Activated CD8-positive, alpha-beta memory T cell treated with anti-CD3 and anti-CD28 coated beads for 24 hours (primary cell): Measurements from ENCODE around the gene TTBK1.
"Not testable (repeated sequence)": the region's sequence is repeated elsewhere in the genome, so short reads cannot be mapped to it uniquely, and the experiment has no call there.

Experiments
- DNase-seq: peaks from one replicate; pipeline ENCODE4 v3.0.0-alpha.2; 2020

Gene TTBK1

GRCh38 chr6:43290339-43290904 is 47.1 kb downstream of the TTBK1 start:
- DNase-seq, result no peak

GRCh38 chr6:43290905-43291355 is 47.6 kb downstream of the TTBK1 start:
- DNase-seq, result no peak

GRCh38 chr6:43291708-43292107 is 48.4 kb downstream of the TTBK1 start:
- no peak for DNase-seq

- DNase-seq, result no peak
Measured at GRCh38 chr6:43292341-43292740, 49.1 kb downstream of the TTBK1 start.

- no peak for DNase-seq
Measured at GRCh38 chr6:43292763-43293318, 49.6 kb downstream of the TTBK1 start.

GRCh38 chr6:43293698-43294097 is 50.4 kb downstream of the TTBK1 start:
- DNase-seq, result no peak

- DNase-seq, result no peak
Measured at GRCh38 chr6:43294536-43294935, 51.3 kb downstream of the TTBK1 start.

GRCh38 chr6:43295456-43295855 is 52.2 kb downstream of the TTBK1 start:
- no peak for DNase-seq

- DNase-seq, result no peak
Measured at GRCh38 chr6:43296780-43297497, 53.7 kb downstream of the TTBK1 start.

GRCh38 chr6:43297644-43298564 is 54.6 kb downstream of the TTBK1 start, which contains the start of gene SLC22A7:
Gene SLC22A7, plus strand, starts transcription at chr6:43298260. Its CDS starts 99 bp downstream, at chr6:43298359.
- no peak for DNase-seq

- DNase-seq, result no peak
Measured at GRCh38 chr6:43298565-43299337, 55.5 kb downstream of the TTBK1 start.

- no peak for DNase-seq
Measured at GRCh38 chr6:43299338-43300293, 56.3 kb downstream of the TTBK1 start.

GRCh38 chr6:43301081-43301870 is 58.0 kb downstream of the TTBK1 start:
- DNase-seq, result no peak

GRCh38 chr6:43302126-43302525 is 58.8 kb downstream of the TTBK1 start:
- DNase-seq, result no peak

- not testable (repeated sequence) for DNase-seq
Measured at GRCh38 chr6:43303006-43303405, 59.7 kb downstream of the TTBK1 start.

GRCh38 chr6:43303751-43304331 is 60.6 kb downstream of the TTBK1 start:
- no peak for DNase-seq

GRCh38 chr6:43304361-43304760 is 61.1 kb downstream of the TTBK1 start:
- DNase-seq, result no peak

GRCh38 chr6:43304882-43305281 is 61.6 kb downstream of the TTBK1 start:
- DNase-seq, result no peak

- DNase-seq, result no peak
Measured at GRCh38 chr6:43306086-43306485, 62.8 kb downstream of the TTBK1 start.
